RWPE2 (cell line): Measurements from ENCODE around the gene PNKP.

ENCODE experiments used
- ATAC-seq: fragments of 200-7000 bp; cut with Tn5 transposase; 3 replicates; pipeline ENCODE4 v1.9.1; 2021; ENCODE audit warnings: low read depth
- DNase-seq: peaks from one replicate; pipeline ENCODE4 v3.0.0-alpha.2; 2020; ENCODE audit warnings: low spot score
- H3K27ac ChIP-seq: fragments of 450-650 bp; 2 replicates; pipeline ENCODE4 v1.5.1; 2017; ENCODE audit warnings: mild to moderate bottlenecking; ENCODE audit not compliant: poor library complexity, severe bottlenecking
- H3K27me3 ChIP-seq: fragments of 250-450 bp; sonication (Bioruptor Pico); 2 replicates; pipeline ENCODE4 v1.5.1; 2021; ENCODE audit warnings: mild to moderate bottlenecking, moderate library complexity; ENCODE audit not compliant: insufficient read depth, poor library complexity, severe bottlenecking
- H3K36me3 ChIP-seq: fragments of 250-450 bp; sonication (Bioruptor Pico); 2 replicates; pipeline ENCODE4 v1.5.1; 2020; ENCODE audit warnings: low read depth, mild to moderate bottlenecking, moderate library complexity
- H3K4me1 ChIP-seq: fragments of 250-450 bp; sonication (Bioruptor Pico); 2 replicates; pipeline ENCODE4 v1.5.1; 2021; ENCODE audit warnings: mild to moderate bottlenecking, moderate library complexity; ENCODE audit not compliant: insufficient read depth, poor library complexity, severe bottlenecking
- H3K4me3 ChIP-seq: fragments of 250-450 bp; sonication (Bioruptor Pico); 2 replicates; pipeline ENCODE4 v1.5.1; 2021; ENCODE audit warnings: mild to moderate bottlenecking, moderate library complexity; ENCODE audit not compliant: severe bottlenecking
- H3K9me3 ChIP-seq: fragments of 250-450 bp; sonication (Bioruptor Pico); 2 replicates; pipeline ENCODE4 v1.5.1; 2021; ENCODE audit warnings: mild to moderate bottlenecking, moderate library complexity; ENCODE audit not compliant: severe bottlenecking
- CTCF ChIP-seq: fragments of 450-650 bp; IDR thresholded peaks from one replicate; pipeline ENCODE4 v1.5.1; 2017; ENCODE audit warnings: mild to moderate bottlenecking, moderate library complexity; ENCODE audit not compliant: poor library complexity, severe bottlenecking

Gene PNKP

GRCh38 chr19:49863254-49863934 lies 4.0 kb downstream of the PNKP start:
- Histone ChIP-seq H3K36me3 (peaks cover 64% of the 10 kb centered on the region), H3K4me1 (peaks cover 10% of the 10 kb centered on the region), H3K9me3 (no peaks in the 10 kb centered on the region), H3K4me3 (no peak overlapping the region), H3K27ac (no peak overlapping the region), H3K27me3 (no peaks in the 10 kb centered on the region)
- DNase-seq: no peak
- no peak for TF ChIP-seq CTCF
- ATAC-seq: no peak

- H3K36me3 ChIP-seq: peaks cover 72% of the 10 kb centered on the region
- no peak overlapping the region for H3K27ac ChIP-seq
- H3K4me3 ChIP-seq: no peak overlapping the region
- DNase-seq (no peak), ATAC-seq (no peak)
- no peaks in the 10 kb centered on the region for H3K27me3 ChIP-seq
- peaks cover 10% of the 10 kb centered on the region for H3K4me1 ChIP-seq
- TF ChIP-seq CTCF: peak; percentile 17
- H3K9me3 ChIP-seq: no peaks in the 10 kb centered on the region
Observed at GRCh38 chr19:49862391-49863253, 4.8 kb downstream of the PNKP start.

- no peak for DNase-seq
- H3K36me3 ChIP-seq: peaks cover 81% of the 10 kb centered on the region
- no peak overlapping the region for H3K27ac ChIP-seq
- TF ChIP-seq CTCF: no peak
- H3K4me3 ChIP-seq: no peak overlapping the region
- no peaks in the 10 kb centered on the region for H3K9me3 ChIP-seq
- no peak for ATAC-seq
- no peaks in the 10 kb centered on the region for H3K27me3 ChIP-seq
- peaks cover 10% of the 10 kb centered on the region for H3K4me1 ChIP-seq
Observed at GRCh38 chr19:49861541-49862378, 5.6 kb downstream of the PNKP start.

GRCh38 chr19:49861107-49861506 lies 6.3 kb downstream of the PNKP start:
- TF ChIP-seq CTCF: no peak
- Histone ChIP-seq H3K36me3 (peaks cover 81% of the 10 kb centered on the region), H3K9me3 (no peaks in the 10 kb centered on the region), H3K27me3 (no peaks in the 10 kb centered on the region), H3K4me1 (peaks cover 7% of the 10 kb centered on the region), H3K27ac (no peak overlapping the region), H3K4me3 (no peak overlapping the region)
- DNase-seq (no peak), ATAC-seq (no peak)
